Measurements from ENCODE around the gene CEACAM7. TPM values are rescaled to one million over a fixed set of nuclear protein-coding genes. Genes with fewer than 3 reads are reported as not detected.

The CEACAM7 gene
- total RNA-seq, 1 experiment from 2014 or later: not detected

DNA sequence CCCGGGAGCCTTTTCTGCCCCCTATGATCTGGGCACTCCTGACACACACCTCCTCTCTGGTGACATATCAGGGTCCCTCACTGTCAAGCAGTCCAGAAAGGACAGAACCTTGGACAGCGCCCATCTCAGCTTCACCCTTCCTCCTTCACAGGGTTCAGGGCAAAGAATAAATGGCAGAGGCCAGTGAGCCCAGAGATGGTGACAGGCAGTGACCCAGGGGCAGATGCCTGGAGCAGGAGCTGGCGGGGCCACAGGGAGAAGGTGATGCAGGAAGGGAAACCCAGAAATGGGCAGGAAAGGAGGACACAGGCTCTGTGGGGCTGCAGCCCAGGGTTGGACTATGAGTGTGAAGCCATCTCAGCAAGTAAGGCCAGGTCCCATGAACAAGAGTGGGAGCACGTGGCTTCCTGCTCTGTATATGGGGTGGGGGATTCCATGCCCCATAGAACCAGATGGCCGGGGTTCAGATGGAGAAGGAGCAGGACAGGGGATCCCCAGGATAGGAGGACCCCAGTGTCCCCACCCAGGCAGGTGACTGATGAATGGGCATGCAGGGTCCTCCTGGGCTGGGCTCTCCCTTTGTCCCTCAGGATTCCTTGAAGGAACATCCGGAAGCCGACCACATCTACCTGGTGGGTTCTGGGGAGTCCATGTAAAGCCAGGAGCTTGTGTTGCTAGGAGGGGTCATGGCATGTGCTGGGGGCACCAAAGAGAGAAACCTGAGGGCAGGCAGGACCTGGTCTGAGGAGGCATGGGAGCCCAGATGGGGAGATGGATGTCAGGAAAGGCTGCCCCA is 8.5 kb upstream of the CEACAM7 start:
- Histone ChIP-seq H3K9me2 (ENCODE audit: insufficient read depth) (no peaks in the 10 kb centered on the region), H3K4me2 (no peak overlapping the region), H3K36me3 (ENCODE audit: low read depth) (no peaks in the 10 kb centered on the region), H3K79me2 (ENCODE audit: low read depth) (no peaks in the 10 kb centered on the region), H3F3A (ENCODE audit: insufficient read depth, low read depth) (no peaks in the 10 kb centered on the region), H3K9me3 (ENCODE audit: insufficient read depth, low read depth) (no peaks in the 10 kb centered on the region), H2AFZ (no peak overlapping the region), H3K27me3 (ENCODE audit: insufficient read depth, low read depth) (peaks cover 8% of the 10 kb centered on the region; the same call in 1 of the 2 replicates), H3K4me1 (replicated peaks; ENCODE audit: insufficient read depth) (no peaks in the 10 kb centered on the region), H3K4me3 (no peak overlapping the region), H4K20me1 (ENCODE audit: insufficient read depth) (no peaks in the 10 kb centered on the region), H3K27ac (no peak overlapping the region)
- ChIA-PET CTCF (no interaction called here), POLR2A (ENCODE audit: unreplicated experiment) (no interaction called here)
- BruUV-seq (replicated peaks): no TSS peak
- DNase-seq: no peak
- TF ChIP-seq, protein P1, sequence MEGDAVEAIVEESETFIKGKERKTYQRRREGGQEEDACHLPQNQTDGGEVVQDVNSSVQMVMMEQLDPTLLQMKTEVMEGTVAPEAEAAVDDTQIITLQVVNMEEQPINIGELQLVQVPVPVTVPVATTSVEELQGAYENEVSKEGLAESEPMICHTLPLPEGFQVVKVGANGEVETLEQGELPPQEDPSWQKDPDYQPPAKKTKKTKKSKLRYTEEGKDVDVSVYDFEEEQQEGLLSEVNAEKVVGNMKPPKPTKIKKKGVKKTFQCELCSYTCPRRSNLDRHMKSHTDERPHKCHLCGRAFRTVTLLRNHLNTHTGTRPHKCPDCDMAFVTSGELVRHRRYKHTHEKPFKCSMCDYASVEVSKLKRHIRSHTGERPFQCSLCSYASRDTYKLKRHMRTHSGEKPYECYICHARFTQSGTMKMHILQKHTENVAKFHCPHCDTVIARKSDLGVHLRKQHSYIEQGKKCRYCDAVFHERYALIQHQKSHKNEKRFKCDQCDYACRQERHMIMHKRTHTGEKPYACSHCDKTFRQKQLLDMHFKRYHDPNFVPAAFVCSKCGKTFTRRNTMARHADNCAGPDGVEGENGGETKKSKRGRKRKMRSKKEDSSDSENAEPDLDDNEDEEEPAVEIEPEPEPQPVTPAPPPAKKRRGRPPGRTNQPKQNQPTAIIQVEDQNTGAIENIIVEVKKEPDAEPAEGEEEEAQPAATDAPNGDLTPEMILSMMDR (conservative IDR thresholded peaks at IDR 0.05): no peak
- TF ChIP-seq EZH2 (IDR thresholded peaks at IDR 0.05; ENCODE audit: low read depth): no peak
- intact Hi-C loops (cut with micrococcal nuclease; ENCODE audit: unreplicated experiment): no loop called here

- no peak overlapping the region for H2AFZ ChIP-seq
- H3K27ac ChIP-seq: no peak overlapping the region
- H3K4me3 ChIP-seq: no peak overlapping the region
- no peaks in the 10 kb centered on the region for H3K4me1 ChIP-seq (replicated peaks; ENCODE audit: insufficient read depth)
- H3K4me2 ChIP-seq: no peak overlapping the region
- POLR2A ChIA-PET (ENCODE audit: unreplicated experiment): no interaction called here
- CTCF ChIA-PET: no interaction called here
- no TSS peak for BruUV-seq (replicated peaks)
- intact Hi-C loops (cut with micrococcal nuclease; ENCODE audit: unreplicated experiment): no loop called here
- no peaks in the 10 kb centered on the region for H4K20me1 ChIP-seq (ENCODE audit: insufficient read depth)
- no peak for TF ChIP-seq EZH2 (IDR thresholded peaks at IDR 0.05; ENCODE audit: low read depth)
- TF ChIP-seq, protein P1 (conservative IDR thresholded peaks at IDR 0.05): no peak
- H3F3A ChIP-seq (ENCODE audit: insufficient read depth, low read depth): no peaks in the 10 kb centered on the region
- H3K27me3 ChIP-seq (ENCODE audit: insufficient read depth, low read depth): peaks cover 8% of the 10 kb centered on the region; the same call in 1 of the 2 replicates
- no peaks in the 10 kb centered on the region for H3K9me2 ChIP-seq (ENCODE audit: insufficient read depth)
- no peaks in the 10 kb centered on the region for H3K36me3 ChIP-seq (ENCODE audit: low read depth)
- H3K9me3 ChIP-seq (ENCODE audit: insufficient read depth, low read depth): no peaks in the 10 kb centered on the region
- DNase-seq: no peak
- H3K79me2 ChIP-seq (ENCODE audit: low read depth): no peaks in the 10 kb centered on the region
Measured at GRCh38 chr19:41695745-41696144, 7.7 kb upstream of the CEACAM7 start.

DNA sequence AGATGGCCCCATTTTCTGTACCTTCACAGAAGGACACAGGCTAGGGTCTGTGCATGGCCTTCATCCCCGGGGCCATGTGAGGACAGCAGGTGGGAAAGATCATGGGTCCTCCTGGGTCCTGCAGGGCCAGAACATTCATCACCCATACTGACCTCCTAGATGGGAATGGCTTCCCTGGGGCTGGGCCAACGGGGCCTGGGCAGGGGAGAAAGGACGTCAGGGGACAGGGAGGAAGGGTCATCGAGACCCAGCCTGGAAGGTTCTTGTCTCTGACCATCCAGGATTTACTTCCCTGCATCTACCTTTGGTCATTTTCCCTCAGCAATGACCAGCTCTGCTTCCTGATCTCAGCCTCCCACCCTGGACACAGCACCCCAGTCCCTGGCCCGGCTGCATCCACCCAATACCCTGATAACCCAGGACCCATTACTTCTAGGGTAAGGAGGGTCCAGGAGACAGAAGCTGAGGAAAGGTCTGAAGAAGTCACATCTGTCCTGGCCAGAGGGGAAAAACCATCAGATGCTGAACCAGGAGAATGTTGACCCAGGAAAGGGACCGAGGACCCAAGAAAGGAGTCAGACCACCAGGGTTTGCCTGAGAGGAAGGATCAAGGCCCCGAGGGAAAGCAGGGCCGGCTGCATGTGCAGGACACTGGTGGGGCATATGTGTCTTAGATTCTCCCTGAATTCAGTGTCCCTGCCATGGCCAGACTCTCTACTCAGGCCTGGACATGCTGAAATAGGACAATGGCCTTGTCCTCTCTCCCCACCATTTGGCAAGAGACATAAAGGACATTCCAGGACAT is 7.0 kb upstream of the CEACAM7 start:
- TF ChIP-seq, protein P1 (conservative IDR thresholded peaks at IDR 0.05): no peak
- no peak for TF ChIP-seq EZH2 (IDR thresholded peaks at IDR 0.05; ENCODE audit: low read depth)
- H3K4me2 ChIP-seq: no peak overlapping the region
- H3K79me2 ChIP-seq (ENCODE audit: low read depth): no peaks in the 10 kb centered on the region
- no peak overlapping the region for H3K4me3 ChIP-seq
- DNase-seq: no peak
- H3K4me1 ChIP-seq (replicated peaks; ENCODE audit: insufficient read depth): no peaks in the 10 kb centered on the region
- H3K36me3 ChIP-seq (ENCODE audit: low read depth): no peaks in the 10 kb centered on the region
- peaks cover 12% of the 10 kb centered on the region; the same call in 1 of the 2 replicates for H3K27me3 ChIP-seq (ENCODE audit: insufficient read depth, low read depth)
- ChIA-PET CTCF (no interaction called here), POLR2A (ENCODE audit: unreplicated experiment) (no interaction called here)
- intact Hi-C loops (cut with micrococcal nuclease; ENCODE audit: unreplicated experiment): no loop called here
- no TSS peak for BruUV-seq (replicated peaks)
- H4K20me1 ChIP-seq (ENCODE audit: insufficient read depth): no peaks in the 10 kb centered on the region
- H2AFZ ChIP-seq: no peak overlapping the region
- H3K27ac ChIP-seq: no peak overlapping the region
- H3K9me3 ChIP-seq (ENCODE audit: insufficient read depth, low read depth): no peaks in the 10 kb centered on the region
- no peaks in the 10 kb centered on the region for H3F3A ChIP-seq (ENCODE audit: insufficient read depth, low read depth)
- no peaks in the 10 kb centered on the region for H3K9me2 ChIP-seq (ENCODE audit: insufficient read depth)
